ENCODE measurements around the gene FBXO17. TPM values are rescaled to one million over a fixed set of nuclear protein-coding genes. Genes with fewer than 3 reads are reported as not detected.

The FBXO17 gene
- total RNA-seq, 6 donors from 2014 or later: 5.0 to 18.9 (median 10.4) TPM

DNA sequence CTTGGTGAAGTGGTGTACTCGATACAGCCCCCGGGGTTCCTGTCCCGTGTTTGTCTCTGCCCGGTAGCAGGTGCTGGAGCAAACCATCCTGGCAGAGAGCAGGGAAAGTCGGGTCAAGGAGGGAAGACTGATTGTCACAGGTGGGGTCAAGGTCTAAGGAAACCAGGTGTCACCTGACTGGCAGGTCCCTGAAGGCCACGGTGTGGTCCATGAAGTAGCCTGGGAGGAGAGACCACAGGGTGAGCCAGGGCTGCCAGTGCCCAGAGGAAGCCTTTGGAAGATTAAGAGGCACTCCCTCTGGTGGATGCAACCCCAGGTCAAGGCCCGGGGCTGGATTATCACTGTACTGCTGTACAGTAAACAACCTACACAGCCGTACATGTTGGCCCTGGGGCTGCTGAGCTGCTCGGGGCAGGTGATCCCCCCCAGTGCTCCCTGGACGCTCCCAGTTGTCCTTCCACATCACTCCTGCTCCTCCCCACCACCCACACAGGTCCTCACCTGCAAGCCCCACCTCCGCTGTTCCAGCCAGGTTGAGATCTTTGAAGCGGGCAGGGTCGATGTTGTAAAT, 57.5 kb downstream of the FBXO17 start:
- Histone ChIP-seq H3K4me3 (no peak overlapping the region), H3K27ac (no peak overlapping the region), H3K27me3 (no peaks in the 10 kb centered on the region), H3K9me3 (no peaks in the 10 kb centered on the region), H3K36me3 (peaks cover 0 to 16% (median 5%) of the 10 kb centered on the region in 4 donors), H3K4me1 (no peaks in the 10 kb centered on the region)
- DNase-seq (no peak), ATAC-seq (ENCODE audit: low FRiP score in 2 of 2) (no peak)
- TF ChIP-seq POLR2A (IDR thresholded peaks at IDR 0.05) (no peak), EP300 (IDR thresholded peaks at IDR 0.05) (no peak), POLR2AphosphoS5 (IDR thresholded peaks at IDR 0.05) (no peak)
- TF ChIP-seq, protein P1, sequence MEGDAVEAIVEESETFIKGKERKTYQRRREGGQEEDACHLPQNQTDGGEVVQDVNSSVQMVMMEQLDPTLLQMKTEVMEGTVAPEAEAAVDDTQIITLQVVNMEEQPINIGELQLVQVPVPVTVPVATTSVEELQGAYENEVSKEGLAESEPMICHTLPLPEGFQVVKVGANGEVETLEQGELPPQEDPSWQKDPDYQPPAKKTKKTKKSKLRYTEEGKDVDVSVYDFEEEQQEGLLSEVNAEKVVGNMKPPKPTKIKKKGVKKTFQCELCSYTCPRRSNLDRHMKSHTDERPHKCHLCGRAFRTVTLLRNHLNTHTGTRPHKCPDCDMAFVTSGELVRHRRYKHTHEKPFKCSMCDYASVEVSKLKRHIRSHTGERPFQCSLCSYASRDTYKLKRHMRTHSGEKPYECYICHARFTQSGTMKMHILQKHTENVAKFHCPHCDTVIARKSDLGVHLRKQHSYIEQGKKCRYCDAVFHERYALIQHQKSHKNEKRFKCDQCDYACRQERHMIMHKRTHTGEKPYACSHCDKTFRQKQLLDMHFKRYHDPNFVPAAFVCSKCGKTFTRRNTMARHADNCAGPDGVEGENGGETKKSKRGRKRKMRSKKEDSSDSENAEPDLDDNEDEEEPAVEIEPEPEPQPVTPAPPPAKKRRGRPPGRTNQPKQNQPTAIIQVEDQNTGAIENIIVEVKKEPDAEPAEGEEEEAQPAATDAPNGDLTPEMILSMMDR (IDR thresholded peaks at IDR 0.05): no peak
- 84 to 85% methylated on average over 6 to 12 of the region's 13 CpGs for WGBS, 2 donors

DNA sequence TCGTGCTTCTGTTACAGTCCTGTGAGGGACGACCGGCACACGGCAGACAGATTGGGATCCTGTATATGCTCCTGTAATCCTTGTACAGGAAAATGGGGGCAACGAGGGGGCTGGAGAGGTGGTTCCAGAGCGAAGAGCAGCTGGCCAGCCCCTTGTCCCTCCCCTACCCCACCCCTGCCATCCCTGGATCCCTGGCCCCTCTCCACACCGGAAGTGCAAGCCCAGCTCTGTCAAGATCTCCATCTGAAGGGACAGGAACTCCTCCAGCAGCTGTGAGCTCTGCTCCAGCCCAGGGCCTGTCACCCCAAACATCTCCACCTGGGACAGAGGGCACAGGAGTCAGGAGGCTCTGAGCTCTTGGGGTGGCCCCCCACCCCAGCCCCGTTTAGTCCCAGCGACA, 58.0 kb downstream of the FBXO17 start:
- H3K36me3 ChIP-seq: peaks cover 0 to 15% (median 5%) of the 10 kb centered on the region in 4 donors
- TF ChIP-seq EP300 (IDR thresholded peaks at IDR 0.05): no peak
- TF ChIP-seq, protein P1 (IDR thresholded peaks at IDR 0.05): no peak
- TF ChIP-seq POLR2AphosphoS5 (IDR thresholded peaks at IDR 0.05): no peak
- no peak for TF ChIP-seq POLR2A (IDR thresholded peaks at IDR 0.05)
- H3K27ac ChIP-seq: no peak overlapping the region
- H3K27me3 ChIP-seq: no peaks in the 10 kb centered on the region
- DNase-seq (no peak), ATAC-seq (ENCODE audit: low FRiP score in 2 of 2) (no peak)
- no peaks in the 10 kb centered on the region for H3K9me3 ChIP-seq
- no peak overlapping the region for H3K4me3 ChIP-seq
- WGBS, 2 donors: 88 to 92% methylated on average over 7 to 8 of the region's 9 CpGs
- no peaks in the 10 kb centered on the region for H3K4me1 ChIP-seq

DNA sequence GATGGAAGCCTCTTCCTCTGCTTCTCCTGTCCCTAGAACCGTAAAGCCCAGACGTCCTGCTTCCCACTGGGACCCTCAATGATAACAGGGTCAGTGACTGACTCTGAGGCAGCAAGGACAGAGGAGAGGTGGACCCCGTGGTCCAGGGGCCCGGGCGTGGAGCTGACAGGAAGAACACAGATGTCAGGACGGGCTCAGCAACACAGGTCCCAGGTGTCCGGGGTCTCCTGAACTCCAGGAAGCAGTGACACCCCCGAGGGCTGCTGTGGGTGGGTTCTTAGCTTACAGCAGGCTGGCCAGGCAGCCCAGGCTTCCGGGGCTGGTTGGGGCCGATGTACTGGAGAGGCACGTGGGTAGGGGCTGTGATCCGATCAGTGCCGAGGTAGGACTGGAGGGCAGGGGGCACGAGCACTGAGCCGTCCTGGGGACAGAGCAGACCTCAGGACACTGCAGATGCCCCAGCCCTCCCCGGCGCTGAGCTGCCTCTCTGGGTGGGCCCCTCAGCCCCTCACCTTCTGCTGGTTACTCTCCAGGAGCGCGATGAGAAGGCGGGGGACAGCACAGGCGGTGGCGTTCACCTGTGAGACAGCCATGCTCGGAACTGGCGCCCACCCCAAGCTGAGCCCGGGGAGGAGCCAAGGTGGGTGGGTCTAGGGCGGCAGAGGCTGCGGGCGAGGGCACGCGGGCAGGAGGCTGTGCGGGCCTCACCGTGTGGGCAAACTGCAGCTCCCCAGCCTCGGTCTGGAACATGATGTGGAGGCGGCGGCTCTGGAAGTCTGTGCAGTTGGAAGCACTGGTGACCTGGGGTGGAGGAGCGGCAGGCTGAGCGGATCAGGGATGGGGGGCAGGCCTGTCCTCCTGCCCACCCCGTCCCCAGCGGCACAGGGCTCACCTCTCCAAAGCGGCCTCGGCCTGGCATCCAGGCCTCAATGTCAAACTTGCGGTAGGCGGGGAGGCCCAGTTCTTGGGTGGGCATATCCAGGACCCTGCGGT, 59.9 kb downstream of the FBXO17 start:
- 94% methylated on average over 40 to 44 of the region's 44 CpGs for WGBS, 2 donors
- no peaks in the 10 kb centered on the region for H3K27me3 ChIP-seq
- TF ChIP-seq POLR2A (IDR thresholded peaks at IDR 0.05) (no peak), POLR2AphosphoS5 (IDR thresholded peaks at IDR 0.05) (no peak), EP300 (IDR thresholded peaks at IDR 0.05) (no peak)
- TF ChIP-seq, protein P1 (IDR thresholded peaks at IDR 0.05): no peak
- peaks cover 0 to 4% (median 0%) of the 10 kb centered on the region in 4 donors for H3K36me3 ChIP-seq
- DNase-seq: peak in 1 of 2 donors; percentile 76
- no peak overlapping the region for H3K4me3 ChIP-seq
- no peaks in the 10 kb centered on the region for H3K4me1 ChIP-seq
- H3K27ac ChIP-seq: no peak overlapping the region
- no peaks in the 10 kb centered on the region for H3K9me3 ChIP-seq
- no peak for ATAC-seq (ENCODE audit: low FRiP score in 2 of 2)

DNA sequence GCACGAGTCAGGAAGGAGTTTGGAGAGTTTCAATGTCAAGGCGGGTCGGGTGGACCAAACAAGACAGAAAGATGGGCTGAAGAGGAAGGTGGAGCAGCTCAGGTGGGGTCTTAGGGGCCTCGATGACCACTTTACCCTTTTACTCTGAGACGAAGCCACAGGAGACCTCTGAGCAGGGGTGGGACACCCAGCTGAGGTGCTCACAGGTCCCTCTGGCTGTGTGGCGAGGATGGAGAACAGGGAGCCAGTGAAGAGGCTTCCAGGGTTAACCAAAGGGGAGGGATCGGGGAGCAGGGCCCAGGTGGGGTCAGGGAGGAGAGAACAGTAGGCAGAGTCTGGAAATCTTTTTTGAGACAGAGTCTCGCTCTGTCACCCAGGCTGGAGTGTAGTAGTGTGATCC, 61.6 kb downstream of the FBXO17 start:
- TF ChIP-seq POLR2AphosphoS5 (IDR thresholded peaks at IDR 0.05): no peak
- no peak for TF ChIP-seq POLR2A (IDR thresholded peaks at IDR 0.05)
- TF ChIP-seq, protein P1 (IDR thresholded peaks at IDR 0.05): no peak
- TF ChIP-seq EP300 (IDR thresholded peaks at IDR 0.05): no peak
- Histone ChIP-seq H3K9me3 (no peaks in the 10 kb centered on the region), H3K4me3 (no peak overlapping the region), H3K27me3 (no peaks in the 10 kb centered on the region), H3K4me1 (no peaks in the 10 kb centered on the region), H3K27ac (no peak overlapping the region), H3K36me3 (peaks cover 0 to 5% (median under 1%) of the 10 kb centered on the region in 4 donors)
- DNase-seq (no peak), ATAC-seq (ENCODE audit: low FRiP score in 2 of 2) (no peak)
- 89 to 93% methylated on average over 8 of the region's 8 CpGs for WGBS, 2 donors

Data from upper lobe of left lung (tissue), 6 donors.